HCT116 (cell line): ENCODE results near the gene PSMC3IP.
"Not testable (repeated sequence)": the region's sequence is repeated elsewhere in the genome, so short reads cannot be mapped to it uniquely, and the experiment has no call there.

Experiments used
- CTCF ChIP-seq, 3 experiments: fragments of 200-600 bp in 1 of 3; sonication (generic) in 1 of 3; IDR thresholded peaks in 2 of 3; conservative IDR thresholded peaks in 1 of 3; 2 replicates each; pipeline ENCODE4 v1.5.1; 2012 to 2017; ENCODE audit warnings: low read depth in 2 of 3, low read length in 2 of 3, antibody characterized with exemption in 1 of 3, borderline replicate concordance in 1 of 3, control low read depth in 1 of 3, mild to moderate bottlenecking in 1 of 3, mixed read lengths in 1 of 3, mixed run types in 1 of 3, moderate library complexity in 1 of 3; ENCODE audit not compliant: insufficient read depth in 1 of 3
- EZH2 ChIP-seq: fragments of 200-600 bp; sonication (generic); IDR thresholded peaks from 2 replicates; pipeline ENCODE4 v1.6.1; 2017; ENCODE audit warnings: antibody characterized with exemption, mixed run types
- FOSL1 ChIP-seq: IDR thresholded peaks from 2 replicates; pipeline ENCODE4 v1.6.1; 2012; ENCODE audit warnings: low read depth
- MAX ChIP-seq: IDR thresholded peaks from 2 replicates; pipeline ENCODE4 v1.6.1; 2012
- POLR2A ChIP-seq: IDR thresholded peaks from 2 replicates; pipeline ENCODE4 v1.7.0; 2011; ENCODE audit warnings: borderline replicate concordance; ENCODE audit not compliant: insufficient read depth, insufficient read length; ENCODE audit errors: extremely low read depth
- POLR2AphosphoS5 ChIP-seq: IDR thresholded peaks from 2 replicates; pipeline ENCODE4 v1.6.1; 2011; ENCODE audit warnings: mild to moderate bottlenecking, low read depth, low read length, moderate library complexity
- RAD21 ChIP-seq: IDR thresholded peaks from 2 replicates; pipeline ENCODE4 v1.6.1; 2012; ENCODE audit warnings: low read depth, mild to moderate bottlenecking
- REST ChIP-seq: IDR thresholded peaks from 2 replicates; pipeline ENCODE4 v1.6.1; 2012; ENCODE audit warnings: low read depth
- SP1 ChIP-seq: IDR thresholded peaks from 2 replicates; pipeline ENCODE4 v1.6.1; 2012; ENCODE audit warnings: low read depth
- SRF ChIP-seq: IDR thresholded peaks from 2 replicates; pipeline ENCODE4 v1.6.1; 2012; ENCODE audit warnings: low read depth
- TCF7L2 ChIP-seq: IDR thresholded peaks from 2 replicates; pipeline ENCODE4 v1.7.0; 2011; ENCODE audit warnings: borderline replicate concordance, inconsistent platforms; ENCODE audit not compliant: insufficient read depth, insufficient read length; ENCODE audit errors: extremely low read depth
- ZNF274 ChIP-seq: fragments of 200-500 bp; sonication (Bioruptor generic); IDR thresholded peaks from 2 replicates; pipeline ENCODE4 v1.6.1; 2014; ENCODE audit warnings: mild to moderate bottlenecking, low read depth, low read length, inconsistent platforms

GRCh38 chr17:42621987-42622386 is 44.5 kb upstream of the PSMC3IP start:
- TF ChIP-seq MAX; CTCF (IDR thresholded peaks at IDR 0.05 in 2 of 3, conservative IDR thresholded peaks at IDR 0.05 in 1 of 3; ENCODE audit: borderline replicate concordance in 1 of 3, insufficient read depth in 1 of 3, low read depth in 2 of 3, low read length in 2 of 3); POLR2A; FOSL1; SRF; EZH2; REST; TCF7L2; POLR2AphosphoS5; ZNF274; SP1; RAD21: not testable (repeated sequence)
